Inferior parietal cortex (tissue), 1 donor: ENCODE results near the gene SPTB.
A peak's percentile ranks its signal among the peaks of the same experiment; 100 is the strongest.

Experiments
- DNase-seq: peaks from one replicate; pipeline ENCODE4 v3.0.0-alpha.2; 2016; ENCODE audit errors: extremely low spot score

Gene SPTB

DNA sequence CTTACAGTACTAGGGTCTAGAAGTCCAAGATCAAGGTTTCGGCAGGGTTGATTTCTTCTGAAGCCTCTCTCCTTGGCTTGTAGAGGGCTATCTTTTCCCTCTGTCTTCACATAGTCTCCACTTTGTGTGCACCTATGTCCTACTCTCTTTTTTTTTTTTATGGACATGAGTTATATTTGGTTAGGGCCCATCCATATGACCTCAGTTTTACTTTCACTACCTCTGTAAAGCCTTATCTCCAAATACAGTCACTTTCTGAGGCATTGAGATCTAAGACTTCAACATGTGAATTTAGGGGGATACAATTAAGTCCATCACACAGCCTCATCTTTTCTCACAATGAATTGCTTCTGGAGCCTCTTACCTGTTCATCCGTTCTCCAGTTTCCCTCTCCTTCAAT lies 5.9 kb upstream of the SPTB start:
- DNase-seq = no peak

DNA sequence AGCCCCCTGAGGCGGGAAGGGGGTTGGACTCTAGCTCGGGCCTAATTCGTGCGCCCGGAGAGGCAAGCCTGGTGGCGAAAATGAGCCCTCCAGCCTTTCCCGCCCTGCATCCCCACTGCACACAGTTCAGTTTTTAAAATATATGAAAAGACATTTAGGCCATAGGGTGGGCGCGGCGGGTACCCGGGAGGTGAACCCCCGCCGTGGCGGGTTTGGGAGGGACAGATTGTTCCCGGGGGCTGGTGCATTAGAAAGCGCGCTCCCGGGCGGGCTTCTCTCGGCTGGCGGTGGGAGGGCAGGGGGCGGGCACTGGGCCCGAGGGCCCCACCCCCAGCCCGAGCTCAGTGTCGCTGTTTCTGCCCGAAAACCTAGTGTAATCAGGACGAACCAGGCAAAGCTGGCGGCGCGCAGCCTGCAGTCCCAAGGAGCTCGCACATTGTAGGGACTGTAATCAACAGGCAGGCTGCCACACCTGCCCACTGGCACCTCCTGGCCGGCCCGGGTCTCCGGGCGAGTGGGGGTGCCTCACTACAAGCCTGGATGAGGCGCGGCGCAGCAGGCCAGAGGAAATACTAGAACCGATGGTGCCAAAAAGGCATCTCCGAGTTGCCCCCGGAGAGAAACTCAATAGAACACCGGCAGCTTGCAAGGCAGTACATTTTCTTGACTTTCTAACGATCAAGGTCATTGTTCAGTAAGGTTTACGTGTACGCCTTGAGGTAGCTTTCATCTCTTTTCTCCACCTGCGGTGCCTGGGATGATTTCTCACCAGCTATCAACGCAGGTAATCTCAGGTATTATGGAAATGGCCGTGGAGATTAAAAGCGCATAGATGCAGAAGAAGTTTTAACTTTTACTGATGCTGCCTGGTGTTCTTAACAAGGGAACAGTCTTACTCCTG lies 764 bp upstream of the SPTB start:
- DNase-seq = peak; percentile 42

DNA sequence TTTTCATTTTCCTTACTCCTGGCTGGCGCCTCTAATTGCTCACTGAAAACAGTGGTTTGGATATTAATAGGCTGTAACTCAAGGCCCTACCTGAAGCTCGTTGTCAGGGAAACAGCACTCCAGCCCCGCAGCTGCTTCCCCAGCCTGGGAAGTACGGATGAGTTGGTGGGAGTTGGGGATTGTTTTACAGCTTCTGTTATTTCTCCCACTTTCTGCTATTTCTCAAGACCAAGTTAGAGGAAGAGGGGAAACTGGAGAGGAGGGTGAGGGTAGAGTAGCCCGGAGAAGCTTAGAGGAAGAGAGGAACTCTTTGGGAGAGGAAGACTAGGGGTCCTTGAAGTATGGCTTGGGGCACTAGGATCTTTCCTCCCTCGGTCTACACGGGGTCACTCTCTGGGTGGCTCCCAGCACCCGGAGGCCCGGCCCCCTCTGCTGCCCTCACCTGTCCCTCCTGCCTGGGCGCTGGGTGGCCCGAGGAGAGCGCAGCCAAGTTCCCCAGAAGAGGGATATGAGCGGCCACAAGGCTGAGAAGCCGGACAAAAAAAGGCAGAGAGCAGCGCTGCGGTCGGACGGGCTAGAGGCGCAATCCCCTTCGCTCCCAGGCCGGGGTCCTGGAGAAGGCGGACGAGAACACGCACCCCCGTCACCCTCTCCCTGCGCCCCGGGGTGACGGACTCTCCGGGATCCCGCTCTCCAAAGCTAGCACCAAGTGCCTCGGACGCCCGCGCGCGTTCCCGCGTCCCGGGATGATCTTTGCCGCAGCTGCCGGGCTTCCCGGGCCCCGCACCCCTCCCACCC lies 671 bp downstream of the SPTB start:
- no peak for DNase-seq

DNA sequence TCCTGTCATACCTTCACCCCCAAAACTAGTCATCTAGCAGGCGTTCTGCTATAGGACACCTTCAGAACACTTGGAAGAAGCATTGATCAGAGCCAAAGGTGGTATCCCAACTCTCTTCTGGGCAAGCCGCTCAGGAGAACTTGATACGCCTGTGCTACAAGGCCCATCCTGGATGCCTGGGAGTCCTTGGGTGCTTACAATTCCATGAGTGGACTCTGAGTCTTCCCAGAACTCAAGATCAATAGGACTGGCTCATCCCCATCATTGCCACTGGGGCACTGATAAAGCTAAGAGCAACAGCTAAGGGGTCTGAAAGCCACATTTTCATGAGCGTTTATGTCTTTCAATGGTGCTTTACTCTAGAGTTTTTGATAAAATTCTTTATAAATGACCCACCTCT lies 1.9 kb downstream of the SPTB start:
- DNase-seq = no peak

DNA sequence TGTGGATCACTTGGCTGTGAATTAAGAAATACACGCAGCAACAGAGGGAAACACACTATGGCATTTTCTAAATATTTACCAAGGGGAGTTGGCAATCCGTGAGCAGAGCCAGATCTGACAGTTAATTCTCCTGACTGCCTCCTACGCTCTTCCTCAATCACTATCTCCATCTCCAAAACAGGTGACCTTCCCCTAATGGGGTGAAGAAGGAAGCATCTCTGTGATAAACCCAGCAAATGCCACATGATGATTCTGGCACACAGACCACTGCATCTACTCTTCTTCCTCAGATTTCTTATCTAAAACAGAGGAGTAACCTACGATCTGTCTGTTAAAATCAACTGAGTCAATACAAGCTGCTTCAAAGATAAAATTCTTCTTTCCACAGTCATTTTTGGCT lies 4.4 kb downstream of the SPTB start:
- no peak for DNase-seq

DNA sequence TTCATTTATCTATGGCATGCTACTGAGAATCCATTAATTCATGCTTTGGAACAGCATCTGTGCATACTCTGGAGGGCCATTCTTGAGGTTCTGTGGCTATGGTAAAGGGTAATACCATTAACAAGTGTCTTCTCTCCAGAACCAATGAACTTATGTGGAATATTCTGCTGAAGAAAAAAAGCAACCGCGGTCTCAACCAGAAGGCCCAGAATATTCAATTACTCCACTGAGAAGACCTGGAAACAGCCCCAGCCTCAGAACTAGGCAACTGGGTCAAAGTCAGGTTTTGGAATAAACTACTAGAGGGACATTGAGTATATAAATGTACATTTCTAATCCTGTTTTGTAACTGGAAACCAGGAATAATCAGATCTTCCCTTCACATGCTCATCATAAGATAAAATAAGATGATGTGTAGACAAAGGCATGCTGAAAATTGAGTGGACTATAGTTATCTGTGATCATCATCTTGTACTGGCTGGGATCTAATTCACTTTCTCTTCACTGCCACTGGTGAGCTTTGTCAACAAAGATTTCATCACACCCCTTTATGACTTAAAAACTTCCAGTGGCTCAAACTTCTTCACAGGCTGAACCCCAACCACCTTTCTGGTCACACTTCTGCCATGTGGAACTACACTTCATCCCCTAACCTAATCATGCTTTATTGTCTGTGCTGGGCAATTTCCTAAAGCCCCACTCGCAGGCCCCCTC lies 6.0 kb downstream of the SPTB start:
- no peak for DNase-seq

DNA sequence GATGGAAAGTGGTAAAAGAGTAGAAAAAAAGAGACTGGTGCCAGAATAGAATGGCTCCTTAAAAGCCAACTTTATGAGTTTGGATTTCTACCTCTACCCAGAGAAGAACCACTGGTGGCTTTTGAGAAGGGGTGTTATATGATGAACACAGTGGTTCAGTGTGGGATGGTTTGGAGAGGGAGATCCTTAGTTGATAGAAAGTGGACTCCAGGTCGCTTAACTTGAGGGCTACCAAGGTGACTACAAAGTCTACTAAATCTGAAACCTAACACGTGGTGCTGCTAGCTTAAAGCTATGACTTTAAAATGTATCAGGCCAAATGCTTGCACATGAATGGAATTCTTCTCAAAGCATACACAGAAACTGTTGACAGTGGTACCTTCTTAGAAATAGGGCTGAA lies 8.4 kb downstream of the SPTB start:
- no peak for DNase-seq

DNA sequence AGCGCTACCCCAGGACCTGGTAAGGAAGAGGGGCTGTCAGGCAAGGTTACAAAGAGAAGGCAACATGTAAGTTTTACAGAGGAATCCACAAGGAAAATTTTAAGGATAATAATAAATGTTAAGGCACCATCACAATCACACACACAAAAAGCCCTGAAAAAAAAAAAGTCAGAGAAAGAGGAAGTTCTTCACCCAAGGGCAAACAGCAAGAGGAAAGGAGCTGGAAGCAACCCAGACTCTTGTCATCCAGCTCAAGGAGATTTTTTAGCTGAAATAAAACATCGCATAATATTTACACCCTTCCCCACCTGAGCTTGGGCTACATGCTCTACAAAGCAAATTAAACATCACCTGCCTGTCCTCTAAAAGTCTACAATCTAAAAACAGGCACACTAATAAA lies 9.5 kb downstream of the SPTB start:
- no peak for DNase-seq

DNA sequence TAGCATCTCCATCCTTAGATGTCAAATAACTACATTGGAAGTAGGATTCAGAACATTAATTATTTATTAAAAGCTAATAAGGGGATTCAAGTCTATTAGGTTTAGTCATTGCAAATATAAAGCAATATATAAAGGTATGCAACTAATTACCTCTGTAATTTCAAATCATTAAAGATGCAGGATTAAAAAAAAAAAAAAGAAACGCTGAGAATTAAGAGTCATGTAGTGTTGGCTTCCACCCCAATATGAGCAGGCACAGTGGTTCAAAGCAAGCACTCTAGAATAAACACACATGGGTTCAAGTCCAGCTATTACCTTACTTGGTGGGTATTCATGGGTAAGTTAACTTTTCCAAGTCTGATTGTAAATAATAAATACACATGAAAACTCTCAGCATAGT lies 10.9 kb downstream of the SPTB start:
- no peak for DNase-seq

DNA sequence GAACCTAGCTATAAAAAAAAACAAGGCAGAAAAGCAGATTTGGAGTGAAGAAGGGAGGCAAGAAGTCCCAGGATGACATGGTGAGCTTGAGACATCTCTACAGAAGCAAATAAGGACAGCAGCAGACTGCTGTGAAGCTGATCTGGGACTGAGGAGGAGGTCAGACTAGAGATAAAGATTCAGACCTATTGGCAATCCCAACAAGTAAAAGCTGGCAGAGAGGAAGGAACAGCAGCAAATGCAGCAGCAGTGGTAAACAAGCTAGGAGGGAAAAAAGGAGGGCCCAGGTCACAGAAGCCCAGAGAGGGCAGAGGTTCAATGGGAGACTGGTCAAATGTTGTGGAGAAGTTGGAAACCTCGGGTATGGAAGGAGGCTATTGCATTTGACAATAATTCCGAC lies 11.3 kb downstream of the SPTB start:
- no peak for DNase-seq

DNA sequence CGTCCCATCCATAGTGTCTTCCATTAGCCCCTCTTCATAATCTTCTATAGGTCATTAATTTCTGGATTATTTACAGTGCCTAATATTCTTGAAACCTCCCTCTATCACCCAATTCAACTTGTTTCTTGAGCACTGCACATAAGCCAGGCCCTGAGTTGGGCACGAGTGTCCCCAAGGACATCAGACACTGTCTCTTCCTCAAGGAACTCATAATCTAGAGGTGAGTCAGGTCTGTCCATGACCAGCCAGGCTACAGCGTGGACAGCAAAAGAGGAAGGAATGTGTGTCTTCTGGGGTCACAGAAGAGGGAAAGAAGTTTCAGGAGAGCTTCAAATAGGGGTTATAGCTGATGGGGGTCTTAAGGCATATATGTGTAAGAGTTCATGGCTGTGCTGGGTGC lies 12.5 kb downstream of the SPTB start:
- DNase-seq = no peak

DNA sequence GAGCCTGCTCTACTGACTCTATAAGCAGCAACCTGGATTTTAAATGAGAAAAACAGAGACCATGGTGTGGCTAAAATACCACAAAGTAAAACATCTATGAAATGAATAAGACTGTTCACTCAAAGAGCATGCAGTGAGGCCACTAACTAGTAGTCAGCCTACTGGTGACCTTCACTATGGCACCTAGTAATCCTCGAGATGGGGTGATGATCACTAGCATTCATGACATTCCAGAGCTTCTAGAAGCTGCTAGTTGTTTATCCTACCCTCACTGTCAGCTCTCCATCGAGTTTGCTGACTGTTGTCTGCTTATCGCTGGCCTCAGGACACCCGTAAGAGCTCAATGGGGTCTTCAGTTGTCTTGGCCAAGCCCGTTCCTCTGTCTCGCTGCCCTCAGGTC lies 13.7 kb downstream of the SPTB start:
- no peak for DNase-seq

DNA sequence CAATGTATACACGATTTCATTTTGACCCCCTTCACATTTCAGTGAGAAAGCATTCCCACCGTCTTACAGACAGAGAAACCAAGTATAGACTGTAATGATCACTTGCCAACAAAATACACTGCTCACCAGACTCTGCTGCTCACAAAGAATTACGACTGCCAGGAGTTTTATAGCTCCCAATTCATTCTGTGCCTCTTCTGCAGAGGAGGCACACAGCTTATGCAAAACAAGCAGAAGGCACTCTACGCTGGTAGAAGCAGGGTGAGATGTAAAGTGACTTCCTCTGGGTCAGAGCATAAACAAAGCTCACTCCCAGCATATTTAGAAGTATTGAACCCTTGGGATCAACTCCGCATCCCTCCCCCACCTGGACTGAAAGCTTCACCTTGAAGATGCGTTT lies 14.6 kb downstream of the SPTB start:
- DNase-seq = no peak

DNA sequence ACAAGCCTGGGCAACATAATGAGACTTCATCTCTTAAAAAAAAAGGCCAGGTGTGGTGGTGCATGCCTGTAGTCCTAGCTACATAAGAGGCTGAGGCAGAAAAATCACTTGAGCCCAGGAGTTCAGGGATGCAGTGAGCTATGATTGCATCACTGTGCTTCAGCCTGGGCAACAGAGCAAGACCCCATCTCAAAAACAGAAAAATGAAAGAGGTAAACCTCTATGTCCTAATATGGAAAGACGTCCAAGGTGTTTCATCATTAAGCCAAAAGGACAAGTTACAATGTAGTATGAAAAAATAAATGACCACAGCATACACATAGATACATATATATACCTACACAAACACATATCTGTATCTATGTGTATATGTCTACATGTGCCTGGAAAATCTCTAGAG lies 15.4 kb downstream of the SPTB start:
- no peak for DNase-seq

DNA sequence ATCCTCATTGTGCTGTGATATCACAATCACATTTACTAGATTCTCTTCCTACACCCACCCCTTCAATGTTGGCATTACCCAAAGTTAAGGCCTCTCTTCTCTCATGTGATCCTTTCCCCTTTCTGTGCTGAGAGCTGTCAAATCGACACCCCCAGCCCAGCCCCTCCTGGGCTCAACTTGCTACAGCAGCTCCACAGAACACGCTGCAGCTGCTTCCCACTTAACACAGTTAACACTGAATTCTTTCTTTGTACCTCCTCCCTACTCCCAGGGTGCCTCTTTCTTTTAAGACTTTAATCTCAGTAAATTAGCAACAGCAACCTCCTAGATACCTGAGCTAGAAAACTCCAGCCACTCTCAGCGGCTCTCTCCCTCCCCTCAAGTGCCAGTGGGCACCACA lies 17.8 kb downstream of the SPTB start:
- DNase-seq = no peak

DNA sequence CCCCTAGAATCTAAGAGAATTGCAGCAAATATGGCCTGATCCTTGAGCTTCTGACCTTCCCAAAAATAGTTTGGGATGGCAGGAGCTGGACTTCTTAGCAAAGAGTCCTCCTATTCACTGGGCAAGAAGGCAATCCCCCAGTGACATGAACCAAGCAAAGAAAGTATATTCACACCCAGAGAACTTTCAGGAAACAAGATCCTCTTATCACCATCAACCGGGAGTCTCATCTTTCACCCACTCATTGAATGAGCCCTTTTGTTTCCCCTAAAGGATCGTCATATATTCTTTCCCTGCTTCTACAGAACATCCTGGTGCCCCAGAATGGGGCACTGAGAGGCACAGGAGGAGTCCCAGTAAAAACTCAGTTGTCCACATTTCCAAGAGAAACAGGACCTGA lies 19.7 kb downstream of the SPTB start:
- no peak for DNase-seq

DNA sequence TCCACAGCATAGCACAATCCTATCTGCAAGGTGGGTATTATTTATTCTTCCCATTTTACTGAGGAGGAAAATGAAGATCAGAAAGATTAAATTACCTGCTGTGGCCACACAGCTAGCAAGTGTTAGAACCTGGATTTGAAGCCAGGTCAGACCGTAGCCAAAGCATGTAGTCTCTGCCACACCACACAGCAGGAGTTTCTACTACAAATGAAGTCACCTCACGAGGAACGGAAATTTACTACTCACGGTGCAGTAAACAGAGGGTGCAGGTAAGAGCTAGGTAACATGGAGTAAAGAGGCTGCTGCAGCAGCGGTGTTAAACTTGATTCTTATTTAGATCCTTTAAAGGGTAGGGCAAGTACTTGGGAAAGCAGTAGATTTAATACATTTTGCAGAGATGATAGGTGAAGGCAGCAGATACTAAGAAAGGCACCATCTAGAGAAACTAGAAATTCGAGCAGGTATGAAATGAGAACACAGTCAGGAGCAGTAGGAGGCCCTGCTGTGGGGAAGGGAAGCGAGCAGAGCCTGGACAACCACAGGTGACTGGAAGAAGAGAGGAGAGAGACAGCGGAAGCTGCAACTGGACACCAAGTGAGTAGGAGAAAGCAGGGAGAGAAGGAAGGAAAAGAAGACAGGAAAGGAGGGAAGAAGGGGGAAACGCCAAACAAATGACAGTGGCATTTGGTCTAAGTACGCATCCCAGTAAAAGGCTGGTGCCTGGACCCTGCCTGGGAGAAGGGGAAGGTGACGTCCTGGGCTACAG lies 21.5 kb downstream of the SPTB start:
- DNase-seq = no peak

DNA sequence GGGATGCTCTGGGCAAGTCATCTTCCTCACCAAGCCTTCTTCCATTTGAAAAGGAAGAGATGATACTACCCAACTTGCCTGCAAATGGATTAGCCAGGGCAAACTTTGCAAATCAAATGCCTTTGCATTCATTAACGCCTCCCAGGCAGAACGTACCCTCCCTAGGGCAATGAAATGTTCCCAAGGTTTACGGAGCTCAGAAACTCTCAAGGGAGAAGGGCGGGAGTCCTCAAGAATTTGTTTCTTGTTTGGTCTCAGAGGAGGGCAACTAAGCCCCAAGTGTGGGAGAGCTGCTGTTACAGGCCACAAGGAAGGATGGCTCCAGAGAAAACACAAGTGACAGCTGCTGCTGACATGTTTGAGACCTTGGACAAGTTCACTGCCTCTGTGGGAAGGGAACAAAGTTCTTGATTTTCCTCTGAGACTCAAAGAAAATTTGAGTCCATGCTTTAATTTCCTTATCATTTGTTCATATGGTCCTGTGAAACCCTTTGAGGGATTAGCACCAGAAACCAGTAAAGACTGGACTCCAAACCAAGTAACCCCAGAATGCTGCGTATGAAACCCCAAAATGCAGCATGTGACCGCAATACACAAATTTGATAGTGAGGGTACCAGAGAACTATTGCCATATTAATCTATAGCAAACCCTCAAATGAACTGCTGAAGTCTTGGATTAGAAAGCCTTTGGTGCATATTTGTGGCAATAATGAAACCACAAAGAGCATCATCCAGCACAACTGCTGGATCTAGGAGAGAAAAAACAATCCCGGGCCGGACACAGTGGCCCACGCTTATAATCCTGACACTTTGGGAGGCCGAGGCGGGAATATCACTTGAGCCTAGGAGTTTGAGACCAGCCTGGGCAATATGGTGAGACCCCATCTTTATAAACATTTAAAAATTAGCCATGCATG lies 22.9 kb downstream of the SPTB start:
- no peak for DNase-seq

DNA sequence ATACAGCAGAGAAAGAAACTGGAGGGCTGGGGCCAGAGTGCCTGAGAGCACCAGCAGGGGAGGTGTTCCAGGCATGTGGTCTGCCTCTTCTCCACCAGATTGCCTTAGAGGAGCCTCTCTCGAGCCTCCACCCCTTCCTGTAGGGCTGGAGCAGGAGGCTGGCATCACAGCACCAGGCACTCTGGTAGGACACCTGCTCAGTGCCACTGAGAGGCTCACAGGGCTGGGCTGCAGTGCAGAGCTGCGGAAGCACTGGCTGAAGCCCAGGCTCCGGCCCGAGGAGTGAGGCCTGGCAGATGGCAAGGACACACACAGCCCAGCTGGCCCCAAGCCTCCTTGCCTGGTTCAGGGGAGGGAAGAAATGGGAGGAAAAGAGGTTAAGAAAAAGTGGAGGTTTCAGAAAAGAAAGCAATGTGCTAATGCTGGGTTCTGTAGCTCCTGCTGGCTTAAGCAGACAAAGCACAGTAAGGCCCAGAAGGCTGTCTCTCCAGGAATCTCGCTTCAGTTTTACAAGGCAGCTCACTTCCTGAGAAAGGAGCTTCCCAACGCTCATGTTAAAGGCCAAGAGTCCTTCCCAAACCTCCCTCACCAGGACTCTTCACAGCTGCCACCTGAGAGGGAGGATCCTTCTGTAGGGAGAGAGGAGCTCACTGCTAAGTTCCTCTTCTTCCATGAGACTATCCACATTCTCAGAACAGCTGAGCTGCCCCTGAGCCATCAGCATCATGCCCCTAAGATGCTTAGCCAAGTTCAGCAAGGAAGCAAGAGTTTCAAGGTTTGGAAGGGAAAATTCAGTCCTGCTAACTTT lies 23.8 kb downstream of the SPTB start:
- DNase-seq = no peak
